HFFc6 (cell line): ENCODE measurements around the gene PRKD1. TPM values are rescaled to one million over a fixed set of nuclear protein-coding genes. Genes with fewer than 3 reads are reported as not detected.

Experiments
- DNase-seq: peaks from one replicate; pipeline ENCODE4 v3.0.0-alpha.2; 2018
- H3K27ac Mint-ChIP-seq: 2 replicates; pipeline ENCODE4 v1.8.0; 2020; ENCODE audit warnings: mild to moderate bottlenecking, mixed read lengths
- H3K27me3 Mint-ChIP-seq: 2 replicates; pipeline ENCODE4 v1.8.0; 2021; ENCODE audit warnings: mild to moderate bottlenecking, moderate library complexity, mixed read lengths; ENCODE audit not compliant: insufficient read depth
- H3K36me3 Mint-ChIP-seq: 2 replicates; pipeline ENCODE4 v1.8.0; 2021; ENCODE audit warnings: low read depth, mixed read lengths
- H3K4me1 Mint-ChIP-seq: 2 replicates; pipeline ENCODE4 v1.8.0; 2020; ENCODE audit warnings: low read depth, mixed read lengths
- H3K4me3 Mint-ChIP-seq: 2 replicates; pipeline ENCODE4 v1.8.0; 2020; ENCODE audit warnings: mild to moderate bottlenecking, moderate library complexity, mixed read lengths
- H3K9me3 Mint-ChIP-seq: 2 replicates; pipeline ENCODE4 v1.8.0; 2020; ENCODE audit warnings: mild to moderate bottlenecking, mixed read lengths
- CTCF ChIP-seq: fragments of 200-600 bp; sonication (generic); IDR thresholded peaks from 2 replicates; pipeline ENCODE4 v1.5.0; 2021; ENCODE audit warnings: antibody characterized with exemption, mild to moderate bottlenecking
- total RNA-seq, 6 experiments: library from RNA; stranded (reverse); fragmentation: NEBNext Ultra II Directional; extraction: Animal tissue kit (Norgen Biotek cat#: 25700); gene quantifications; 2 replicates in 1 of 6; 3 replicates in 5 of 6; pipeline ENCODE4 v1.2.3, GENCODE V29; 2021

PRKD1 gene
- total RNA-seq, 6 experiments from 2014 or later, result 19.1 to 23.9 (median 21.7) TPM

GRCh38 chr14:29810064-29810463, 117.6 kb downstream of the PRKD1 start:
- TF ChIP-seq CTCF, result no peak
- H3K27me3 Mint-ChIP-seq, result no peaks in the 10 kb centered on the region; the same call in 1 of the 2 replicates
- no peak for DNase-seq
- peaks cover 5% of the 10 kb centered on the region; the same call in 1 of the 2 replicates for H3K36me3 Mint-ChIP-seq
- H3K27ac Mint-ChIP-seq, result no peak overlapping the region
- peaks cover 16% of the 10 kb centered on the region for H3K4me1 Mint-ChIP-seq
- H3K9me3 Mint-ChIP-seq, result no peaks in the 10 kb centered on the region
- no peak overlapping the region for H3K4me3 Mint-ChIP-seq

- Mint-ChIP-seq H3K27ac (no peak overlapping the region), H3K27me3 (no peaks in the 10 kb centered on the region), H3K4me1 (peaks cover 14% of the 10 kb centered on the region), H3K36me3 (no peaks in the 10 kb centered on the region), H3K4me3 (no peak overlapping the region), H3K9me3 (no peaks in the 10 kb centered on the region)
- no peak for TF ChIP-seq CTCF
- DNase-seq, result no peak
These were observed 121.5 kb downstream of the PRKD1 start for GRCh38 chr14:29806124-29806517.

- peaks cover 11% of the 10 kb centered on the region for H3K4me1 Mint-ChIP-seq
- H3K27me3 Mint-ChIP-seq, result no peaks in the 10 kb centered on the region
- peak; percentile 72 for DNase-seq
- H3K9me3 Mint-ChIP-seq, result no peaks in the 10 kb centered on the region
- no peak overlapping the region for H3K4me3 Mint-ChIP-seq
- no peaks in the 10 kb centered on the region for H3K36me3 Mint-ChIP-seq
- H3K27ac Mint-ChIP-seq, result peak overlapping the region; percentile 11
- TF ChIP-seq CTCF, result no peak
These were observed 122.1 kb downstream of the PRKD1 start for GRCh38 chr14:29805415-29806123.

GRCh38 chr14:29804481-29805266, 123.0 kb downstream of the PRKD1 start:
- no peaks in the 10 kb centered on the region for H3K27me3 Mint-ChIP-seq
- H3K27ac Mint-ChIP-seq, result no peak overlapping the region
- no peaks in the 10 kb centered on the region for H3K9me3 Mint-ChIP-seq
- H3K36me3 Mint-ChIP-seq, result no peaks in the 10 kb centered on the region
- H3K4me3 Mint-ChIP-seq, result no peak overlapping the region
- H3K4me1 Mint-ChIP-seq, result peaks cover 11% of the 10 kb centered on the region
- no peak for DNase-seq
- TF ChIP-seq CTCF, result no peak

GRCh38 chr14:29803045-29803444, 124.6 kb downstream of the PRKD1 start:
- no peak overlapping the region for H3K27ac Mint-ChIP-seq
- no peaks in the 10 kb centered on the region for H3K36me3 Mint-ChIP-seq
- no peak overlapping the region for H3K4me3 Mint-ChIP-seq
- peaks cover 11% of the 10 kb centered on the region for H3K4me1 Mint-ChIP-seq
- TF ChIP-seq CTCF, result no peak
- no peaks in the 10 kb centered on the region for H3K27me3 Mint-ChIP-seq
- no peak for DNase-seq
- H3K9me3 Mint-ChIP-seq, result no peaks in the 10 kb centered on the region
